GM19324 (cell line): ENCODE measurements around the gene MZT2B.
"Not testable (repeated sequence)": the region's sequence is repeated elsewhere in the genome, so short reads cannot be mapped to it uniquely, and the experiment has no call there.

ENCODE experiments used
- ATAC-seq: cut with Tn5 transposase; IDR thresholded peaks from one replicate; pipeline ENCODE4 v1.9.1; 2021; ENCODE audit warnings: mild to moderate bottlenecking, moderate library complexity; ENCODE audit not compliant: unreplicated experiment, low FRiP score

The MZT2B gene

DNA sequence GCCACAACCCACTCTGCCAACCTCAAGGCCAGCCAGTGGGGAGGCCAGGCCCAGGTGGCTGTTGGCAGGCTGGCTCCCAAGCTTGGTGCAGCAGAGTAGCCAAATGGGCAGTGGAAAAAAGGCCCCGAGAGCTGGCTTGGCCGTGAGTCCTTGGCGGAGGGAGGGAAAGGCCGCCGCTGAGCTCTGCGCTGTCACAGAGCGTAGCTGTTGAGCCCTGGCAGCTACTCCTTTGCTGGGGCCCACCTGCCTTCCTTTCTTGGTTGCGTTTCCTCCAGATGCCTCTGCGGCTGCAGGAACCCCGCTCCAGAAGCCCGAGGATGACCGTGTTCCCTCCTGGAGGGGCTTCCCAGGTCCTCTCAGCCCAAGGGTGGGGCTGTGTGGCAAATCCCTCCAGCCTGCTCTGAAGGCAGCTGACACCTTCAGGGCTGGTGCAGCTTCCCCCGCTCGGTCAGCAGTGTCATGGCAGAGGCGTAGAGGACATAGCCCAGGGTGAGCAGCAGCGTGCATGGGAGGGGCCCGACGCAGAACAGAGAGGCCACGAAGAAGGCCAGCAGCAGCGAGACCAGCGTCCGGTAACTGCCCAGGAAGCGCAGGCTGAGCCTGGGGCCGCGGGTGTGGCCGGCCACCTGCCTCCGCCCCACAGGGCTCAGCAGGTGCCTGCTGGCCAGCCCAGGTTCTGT lies 29.8 kb upstream of the MZT2B start:
- ATAC-seq = not testable (repeated sequence)

DNA sequence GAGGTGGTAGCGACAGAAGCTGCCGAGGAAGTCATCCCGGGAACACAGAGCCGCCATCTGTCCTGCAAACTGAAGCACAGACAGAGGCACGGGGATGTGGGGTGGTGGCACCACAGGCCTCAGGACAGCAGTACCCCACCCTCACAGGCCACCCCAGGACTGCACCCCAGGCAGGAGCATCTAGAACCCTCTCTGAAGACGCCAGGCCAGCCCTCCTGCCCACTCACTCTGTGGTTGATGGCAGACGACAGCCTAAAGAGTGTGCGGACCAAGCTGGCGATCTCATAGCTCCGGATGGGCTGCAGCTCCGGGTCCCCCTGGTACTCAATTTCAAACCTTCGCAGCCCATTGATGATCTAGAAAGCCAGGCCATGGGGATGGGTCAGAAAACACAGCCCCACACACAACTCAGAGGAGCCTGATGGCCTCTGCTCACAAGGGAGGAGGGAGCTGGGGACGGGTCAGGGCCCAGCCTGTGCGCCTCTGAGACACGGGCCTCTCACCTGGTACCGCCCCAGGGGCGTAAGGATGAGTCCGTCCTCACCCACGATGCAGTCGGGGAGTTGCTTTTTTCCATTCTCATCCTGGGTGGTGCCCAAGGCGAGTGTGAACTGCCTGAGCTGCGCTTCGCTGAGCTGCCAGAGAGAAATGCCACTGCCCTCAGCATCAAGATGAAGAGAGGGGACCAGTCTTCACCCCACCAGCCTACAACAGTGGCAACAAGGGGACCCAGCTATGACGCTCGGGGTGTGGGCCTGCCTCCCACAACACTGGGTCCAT lies 29.1 kb upstream of the MZT2B start:
- ATAC-seq = no peak

DNA sequence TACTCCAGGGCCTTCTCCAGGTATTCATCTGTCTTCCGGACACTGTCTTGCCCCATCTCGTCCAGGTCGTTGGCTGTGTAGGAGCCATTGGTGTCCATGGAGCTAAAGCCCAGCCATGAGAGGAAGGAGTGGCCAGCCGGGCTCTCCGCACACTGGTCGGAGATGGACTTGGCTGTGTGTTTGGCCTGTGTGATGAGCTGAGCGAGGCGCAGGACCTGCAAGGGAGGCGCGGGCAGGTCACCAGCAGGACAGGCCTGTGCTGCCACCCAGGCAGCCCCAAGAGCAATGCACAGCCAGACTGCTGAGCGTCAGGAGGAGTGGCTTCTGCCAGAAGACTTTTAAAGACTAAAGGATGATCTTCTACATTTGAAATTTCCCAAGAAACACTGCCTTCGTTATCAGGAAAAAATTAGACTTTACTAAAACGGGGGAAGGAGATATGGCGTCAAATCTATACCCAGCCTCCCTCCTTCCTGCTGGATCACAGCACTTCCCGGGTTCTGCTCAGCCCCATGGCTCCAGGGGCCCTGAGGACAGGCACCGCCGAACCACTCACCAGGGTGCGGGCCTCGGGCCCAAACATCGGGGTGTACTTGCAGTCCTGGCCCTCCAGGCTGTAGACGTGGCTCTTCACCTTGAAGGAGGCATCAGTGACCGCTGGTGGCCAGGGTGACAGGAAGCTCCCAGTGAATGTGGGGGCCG lies 28.2 kb upstream of the MZT2B start:
- not testable (repeated sequence) for ATAC-seq

DNA sequence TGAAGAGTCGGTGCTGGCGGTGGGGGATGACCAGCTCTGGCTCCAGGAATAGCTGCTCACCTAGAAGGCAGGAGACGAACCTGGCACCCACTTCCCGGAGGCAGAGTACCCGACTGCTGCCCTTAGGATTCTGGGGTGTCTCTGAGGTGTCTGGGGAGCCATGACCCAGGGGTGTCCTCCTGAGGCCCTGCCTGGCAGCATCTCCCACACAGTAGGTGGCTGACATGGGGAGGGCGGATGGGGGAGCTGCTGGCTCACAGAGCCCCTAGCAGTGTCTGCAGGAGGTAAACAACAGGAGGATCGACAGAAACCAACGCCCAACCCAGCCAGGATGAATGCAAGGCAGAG lies 27.7 kb upstream of the MZT2B start:
- ATAC-seq = not testable (repeated sequence)

DNA sequence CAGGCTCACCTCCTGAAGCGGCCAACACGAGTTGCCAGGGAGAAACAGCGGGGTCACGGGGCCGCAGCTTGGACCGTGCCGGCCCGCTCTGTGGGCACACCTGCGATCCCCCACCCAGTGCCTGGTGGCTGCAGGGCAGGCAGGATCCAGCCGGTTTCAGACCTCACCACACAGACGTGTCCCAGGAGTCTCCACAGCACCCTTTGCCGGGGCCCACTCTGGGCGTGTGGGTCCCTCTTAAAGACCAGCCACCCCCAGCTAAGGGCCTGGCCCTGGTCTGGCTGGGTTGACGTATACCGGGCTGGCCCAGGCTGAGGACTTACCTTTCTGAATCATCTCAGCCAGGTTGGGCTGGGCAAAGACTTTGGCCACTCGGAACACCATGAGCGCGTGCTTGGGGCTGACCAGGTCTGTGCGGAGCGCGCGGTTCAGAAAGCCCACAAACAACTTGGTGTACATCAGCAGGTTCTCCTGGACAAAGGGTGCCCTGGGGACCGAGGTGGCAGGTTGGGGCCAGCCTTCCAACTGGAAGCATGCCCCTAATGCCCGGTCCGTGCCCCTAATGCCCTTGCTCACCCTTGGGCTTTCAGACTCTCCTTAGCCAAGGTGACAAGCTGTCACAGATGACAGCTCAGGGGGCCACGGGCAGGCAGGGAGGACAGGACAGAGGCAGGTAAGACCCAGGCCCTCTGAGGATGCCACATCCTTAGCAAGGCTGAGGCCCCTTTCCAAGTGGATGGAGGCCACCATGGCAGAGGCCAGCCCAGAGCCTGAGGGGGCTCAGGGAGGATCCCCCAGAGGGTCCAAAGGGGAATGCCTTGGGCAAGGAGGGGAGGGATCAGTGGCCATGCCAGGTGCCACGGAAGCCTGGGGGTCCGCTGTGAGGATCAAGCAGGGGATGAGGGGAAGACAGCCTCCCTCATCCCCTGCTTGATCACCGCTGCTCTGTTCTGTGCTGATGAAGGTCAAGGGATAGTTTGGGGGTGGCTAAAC lies 27.0 kb upstream of the MZT2B start:
- no peak for ATAC-seq

DNA sequence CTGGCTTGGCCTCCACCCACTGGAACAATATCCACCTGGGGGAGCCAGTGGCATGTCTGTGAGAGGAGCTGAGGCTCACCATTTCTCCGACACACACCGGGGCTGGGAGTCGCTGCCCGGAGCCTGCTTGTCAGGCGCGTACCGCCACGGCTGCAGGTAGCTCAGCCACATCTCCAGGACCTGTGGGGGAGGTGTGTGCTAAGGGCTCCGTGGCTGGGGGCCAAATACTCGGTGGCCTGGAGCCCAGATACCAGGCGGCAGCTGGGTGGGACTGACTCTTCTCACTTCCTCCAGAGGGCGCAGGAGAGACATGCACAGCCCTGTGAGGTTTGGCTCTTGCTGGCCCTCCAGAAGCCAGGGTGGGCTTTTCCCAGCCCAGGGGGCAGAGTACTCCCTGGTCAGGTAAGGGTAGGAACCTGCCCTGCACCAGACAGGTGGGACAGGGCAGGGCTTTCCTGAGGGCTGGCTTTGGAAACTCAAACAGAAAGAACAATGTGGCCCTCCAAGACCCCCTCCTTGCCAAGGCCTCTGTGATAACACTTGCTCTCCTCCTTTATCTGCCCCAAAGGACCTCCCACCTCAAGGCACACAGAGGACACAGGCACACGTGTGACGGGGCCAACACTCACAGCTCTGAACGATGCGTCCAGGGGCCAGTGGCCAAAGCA lies 26.0 kb upstream of the MZT2B start:
- ATAC-seq = not testable (repeated sequence)

DNA sequence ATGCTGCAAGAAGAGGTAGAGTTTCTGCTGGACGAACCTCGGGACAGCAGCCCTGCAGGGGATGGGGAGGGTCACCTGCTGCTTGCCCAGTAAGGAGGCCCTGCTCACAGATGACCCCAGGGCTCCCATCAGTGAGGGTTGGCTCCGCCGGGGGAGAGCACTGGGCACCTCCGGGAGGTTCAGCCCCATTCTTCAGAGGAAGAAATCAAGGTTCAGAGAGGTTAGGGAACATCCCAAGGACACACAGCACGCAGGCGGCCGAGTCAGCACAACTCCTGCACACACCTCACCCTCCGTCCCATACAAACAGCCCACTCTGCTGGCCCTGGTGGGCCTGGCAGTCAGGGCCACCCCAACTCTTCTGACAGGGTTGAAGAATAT lies 25.4 kb upstream of the MZT2B start:
- ATAC-seq = no peak

DNA sequence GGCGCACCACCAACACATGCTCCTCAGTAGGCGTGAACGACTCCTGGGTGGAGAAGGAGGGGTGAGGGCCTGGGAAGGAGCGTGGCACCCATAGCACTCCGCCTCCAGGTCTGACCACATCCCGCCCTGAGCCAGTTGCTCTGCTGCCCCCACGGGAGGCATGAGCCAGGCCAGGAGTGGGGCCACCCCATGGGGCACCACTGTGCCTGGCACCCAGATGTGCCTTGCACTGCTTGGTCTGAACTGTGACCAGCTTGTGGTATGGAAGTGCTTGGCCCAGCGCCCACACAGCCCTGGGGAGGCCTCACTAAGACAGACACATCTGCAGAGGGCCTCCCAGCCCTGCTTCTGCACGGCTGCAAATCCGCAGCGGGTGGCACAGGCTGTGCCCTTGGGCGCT lies 24.7 kb upstream of the MZT2B start:
- peak; percentile 29 for ATAC-seq

DNA sequence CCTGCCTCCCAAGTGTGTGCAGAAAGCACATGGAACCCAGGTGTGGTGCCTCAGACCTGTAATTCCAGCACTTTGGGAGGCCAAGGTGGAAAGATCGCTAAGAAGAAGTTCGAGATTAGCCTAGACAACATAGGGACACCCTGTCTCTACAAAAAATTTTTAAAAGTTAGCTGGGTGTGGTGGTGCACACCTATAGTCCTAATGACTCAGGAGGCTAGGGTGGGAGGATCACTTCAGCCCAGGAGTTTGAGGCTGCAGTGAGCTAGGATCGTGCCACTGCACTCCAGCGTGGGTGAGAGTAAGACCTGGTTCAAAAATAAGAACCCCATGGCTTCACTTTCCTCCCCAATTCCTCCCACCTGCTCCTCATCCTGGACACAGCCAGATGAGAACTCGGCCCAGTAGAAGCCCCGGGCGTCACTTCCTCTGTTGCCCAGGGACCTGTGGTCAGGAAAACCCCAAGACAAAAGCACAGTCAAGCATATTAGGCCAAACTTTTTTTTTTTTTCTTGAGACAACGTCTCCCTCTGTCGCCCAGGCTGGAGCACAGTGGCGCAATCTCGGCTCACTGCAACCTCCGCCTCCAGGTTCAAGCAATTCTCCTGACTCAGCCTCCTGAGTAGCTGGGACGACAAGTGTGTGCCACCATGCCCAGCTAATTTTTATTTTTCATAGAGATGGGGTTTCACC lies 24.1 kb upstream of the MZT2B start:
- ATAC-seq = peak; percentile 48

DNA sequence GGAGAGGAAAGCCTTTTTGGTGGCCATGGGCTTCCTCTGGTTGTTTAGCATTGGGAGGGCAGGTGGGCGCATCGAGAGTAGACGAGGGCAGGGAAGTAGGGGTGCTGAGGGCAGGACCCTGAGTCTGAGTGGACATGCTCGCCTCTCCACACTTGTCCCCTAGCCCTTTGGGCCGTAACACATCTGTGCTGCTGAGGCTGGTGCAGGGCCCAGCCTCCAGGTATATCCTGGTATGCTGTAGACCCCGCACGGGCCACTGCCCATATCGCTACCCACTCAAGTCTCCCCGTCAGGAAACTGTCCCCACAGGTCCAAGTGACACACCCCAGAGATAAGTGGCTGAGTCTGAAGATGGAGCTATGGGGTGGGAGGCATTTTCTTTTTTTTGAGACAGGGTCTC lies 23.4 kb upstream of the MZT2B start:
- ATAC-seq = no peak

DNA sequence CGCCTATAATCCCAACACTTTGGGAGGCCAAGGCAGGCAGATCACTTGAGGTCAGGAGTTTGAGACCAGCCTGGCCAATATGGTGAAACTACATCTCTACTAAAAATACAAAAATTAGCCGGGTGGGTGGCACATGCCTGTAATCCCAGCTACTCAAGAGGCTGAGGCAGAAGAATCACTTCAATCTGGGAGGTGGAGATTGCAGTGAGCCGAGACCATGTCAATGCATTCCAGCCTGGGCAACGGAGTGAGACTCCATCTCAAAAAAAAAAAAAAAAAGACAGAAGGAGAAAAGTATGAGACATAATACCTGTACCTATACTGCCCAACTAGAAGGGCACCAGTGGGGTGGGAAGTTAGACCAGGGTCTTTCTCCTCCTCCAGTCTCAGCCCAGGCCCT lies 22.7 kb upstream of the MZT2B start:
- ATAC-seq = not testable (repeated sequence)

DNA sequence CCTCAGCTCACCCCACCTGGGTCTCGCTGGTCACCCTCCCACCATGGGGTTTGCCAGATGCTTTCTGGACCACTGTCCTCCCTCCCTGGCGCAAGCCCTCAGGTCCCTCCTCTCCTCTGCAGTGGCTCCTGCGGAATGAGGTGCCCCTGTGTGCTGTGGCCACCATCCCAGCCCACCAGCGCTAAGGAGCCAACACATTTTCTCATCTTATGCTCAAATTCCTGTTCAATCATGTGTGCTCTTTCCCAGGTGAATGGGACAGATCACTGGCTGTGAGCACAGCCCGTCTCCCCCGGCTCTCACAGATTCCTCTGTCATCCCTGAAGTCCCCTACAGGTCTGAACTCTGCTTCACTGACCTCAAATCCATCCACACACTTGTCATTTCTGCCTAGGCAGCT lies 21.9 kb upstream of the MZT2B start:
- ATAC-seq = no peak

DNA sequence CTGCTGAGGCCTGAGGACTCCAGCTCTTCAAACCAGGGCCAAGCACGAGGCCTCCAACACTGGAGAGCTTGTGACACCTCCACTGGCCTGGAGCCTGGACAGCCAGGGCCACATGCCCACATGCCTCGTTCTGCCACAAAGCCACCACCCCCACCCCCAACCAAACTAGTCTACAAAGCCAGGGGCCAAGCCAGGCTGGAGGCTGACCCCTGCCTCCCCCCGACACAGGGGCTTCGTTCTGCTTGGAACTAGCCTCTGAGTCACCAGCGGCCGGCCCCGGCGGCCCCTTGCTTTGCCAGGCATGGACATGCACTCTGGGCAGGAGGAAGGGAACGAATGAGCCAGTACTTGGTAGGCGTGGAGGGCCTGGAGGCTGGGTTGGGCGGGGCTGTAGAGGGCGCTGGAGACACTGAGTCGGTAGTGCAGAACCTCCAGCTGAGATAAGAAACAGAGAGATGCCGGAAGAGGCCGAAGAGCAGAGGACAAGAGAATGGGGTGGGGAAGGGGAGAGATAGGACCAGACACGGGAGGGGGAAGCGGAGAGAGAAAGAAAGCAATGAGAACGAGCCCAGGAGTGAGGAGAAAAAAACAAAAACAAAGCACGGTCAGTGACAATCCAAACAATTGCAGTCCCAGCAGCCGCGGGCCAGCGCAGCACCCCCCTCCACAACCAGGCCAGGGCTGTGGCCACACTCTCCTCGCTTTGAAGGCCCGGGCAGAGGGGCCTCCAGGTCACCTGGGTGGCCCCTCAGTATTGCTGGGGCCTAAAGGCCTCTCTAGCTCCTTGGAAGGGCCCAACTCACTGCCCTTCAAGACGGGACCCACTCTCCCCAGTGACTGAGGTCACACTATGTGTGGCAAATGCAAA lies 21.0 kb upstream of the MZT2B start:
- ATAC-seq = not testable (repeated sequence)

DNA sequence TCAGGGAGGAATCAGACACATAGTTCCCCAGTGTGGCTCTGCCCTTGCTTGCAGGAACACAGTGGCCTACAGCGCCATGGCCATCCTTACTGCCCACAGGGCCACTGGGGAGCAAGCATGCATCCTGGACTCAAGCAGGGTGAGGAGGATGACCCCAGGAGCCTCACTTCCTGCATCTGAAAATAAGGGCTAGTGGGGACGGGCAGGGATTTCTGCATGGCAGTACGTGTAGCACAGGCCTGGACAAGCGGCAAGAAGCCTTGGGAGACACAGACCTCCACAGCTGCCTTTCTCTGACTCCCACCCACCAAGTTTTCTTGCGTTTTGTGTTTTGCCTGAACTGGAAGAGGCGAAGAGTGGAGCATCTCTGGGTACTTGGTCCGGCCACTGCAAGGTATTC lies 19.6 kb upstream of the MZT2B start:
- ATAC-seq = not testable (repeated sequence)

DNA sequence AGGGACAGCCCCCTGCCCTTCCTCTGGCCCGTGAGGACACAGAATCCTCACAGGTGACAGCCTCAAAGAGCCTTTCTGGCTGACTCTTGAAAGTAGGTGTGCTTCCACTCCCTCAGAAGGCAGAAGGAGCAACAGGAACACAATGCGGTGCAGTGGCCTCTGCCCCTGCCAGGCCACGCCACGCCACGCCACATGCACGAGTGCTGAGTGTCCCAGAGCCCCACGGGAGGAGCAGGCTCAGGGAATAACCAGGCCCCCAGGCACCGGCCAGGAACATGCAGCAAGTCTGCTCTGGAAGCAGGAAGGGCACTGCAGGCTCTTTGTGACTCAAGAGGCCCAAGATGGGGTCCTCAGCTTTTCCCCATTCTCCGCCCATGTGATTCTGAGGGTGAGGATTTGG lies 19.1 kb upstream of the MZT2B start:
- ATAC-seq = no peak

DNA sequence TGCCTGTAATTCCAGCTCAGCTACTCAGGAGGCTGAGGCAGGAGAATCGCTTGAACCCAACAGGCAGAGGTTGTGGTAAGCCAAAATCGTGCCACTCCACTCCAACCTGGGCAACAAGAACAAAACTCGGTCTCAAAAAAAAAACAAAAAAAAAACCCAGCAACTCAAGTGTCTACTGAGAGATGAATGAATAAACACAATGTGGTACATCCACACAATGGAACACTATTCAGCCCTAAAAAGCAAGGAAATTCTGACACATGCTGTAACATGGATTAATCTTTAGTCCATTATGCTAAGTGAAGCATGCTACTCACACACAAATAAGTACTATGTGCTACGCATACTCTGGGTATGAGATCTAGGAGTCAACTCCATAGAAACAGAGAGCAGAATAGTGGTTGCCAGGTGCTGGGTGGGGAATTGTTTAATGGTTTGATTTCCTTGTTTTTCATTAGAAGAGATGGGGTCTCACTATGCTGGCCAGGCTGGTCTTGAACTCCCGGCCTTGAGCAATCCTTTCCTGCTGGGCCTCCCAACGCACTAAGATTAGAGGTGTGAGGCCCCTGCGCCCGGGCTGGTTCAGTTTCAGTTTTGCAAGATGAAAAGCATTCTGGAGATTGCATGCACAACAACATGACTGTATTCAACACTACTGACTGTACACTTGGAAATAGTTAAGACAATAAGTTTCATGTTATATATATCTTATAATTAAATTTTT lies 16.6 kb upstream of the MZT2B start:
- ATAC-seq = no peak

DNA sequence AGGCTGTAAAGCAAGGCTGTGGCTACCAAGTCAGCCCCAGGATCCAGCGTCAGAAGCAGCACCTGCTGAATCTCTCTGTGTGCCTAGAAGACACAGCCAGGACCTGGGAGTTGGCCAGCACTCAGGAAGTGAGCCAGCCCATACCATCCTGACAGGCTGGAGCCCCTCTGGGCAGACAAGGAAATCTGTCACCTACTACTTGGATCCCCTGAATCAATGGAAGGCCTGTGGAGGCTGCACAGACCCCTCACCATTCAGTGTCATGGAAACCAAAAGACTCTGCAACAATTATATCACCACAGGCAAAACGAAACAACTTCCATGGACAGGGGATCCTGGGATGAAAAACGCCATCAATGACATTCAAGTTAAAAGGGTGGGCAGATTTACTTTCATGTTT lies 15.5 kb upstream of the MZT2B start:
- not testable (repeated sequence) for ATAC-seq

DNA sequence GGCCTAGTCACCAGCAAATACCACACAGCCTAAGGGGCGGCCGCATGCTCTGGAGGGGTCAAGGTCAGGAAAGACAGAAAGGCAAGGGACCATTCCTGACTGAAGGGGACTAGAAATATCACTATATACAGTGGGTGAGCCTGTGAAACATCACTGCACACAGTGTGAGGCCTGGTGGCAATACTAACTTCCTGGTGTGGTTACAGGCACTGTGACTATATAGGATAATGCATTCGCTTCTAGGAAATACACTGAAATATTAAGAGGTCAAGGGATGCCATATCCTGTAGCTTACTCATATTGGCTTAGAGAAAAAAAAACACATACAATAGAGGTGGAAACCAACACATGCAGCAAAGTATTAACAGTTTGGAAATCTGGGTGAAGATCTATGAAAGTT lies 12.9 kb upstream of the MZT2B start:
- ATAC-seq = not testable (repeated sequence)
